DOHH2 (cell line): Measurements from ENCODE around the gene TMEM171.

Experiments
- H3F3A ChIP-seq: fragments of 200-600 bp; sonication (generic), shearing (Covaris generic); 2 replicates; pipeline ENCODE4 v1.6.0; 2016; ENCODE audit warnings: antibody characterized with exemption, mild to moderate bottlenecking; ENCODE audit not compliant: control insufficient read depth, insufficient read depth
- H3K27ac ChIP-seq: fragments of 200-600 bp; sonication (generic); 2 replicates; pipeline ENCODE4 v1.5.1; 2014; ENCODE audit warnings: low read depth, mild to moderate bottlenecking, low read length, moderate library complexity
- H3K27me3 ChIP-seq: fragments of 200-600 bp; sonication (generic); 2 replicates; pipeline ENCODE4 v1.6.1; 2014; ENCODE audit warnings: mild to moderate bottlenecking, low read length, mixed read lengths; ENCODE audit not compliant: control insufficient read depth
- H3K36me3 ChIP-seq: fragments of 200-600 bp; sonication (generic); 2 replicates; pipeline ENCODE4 v1.6.1; 2014; ENCODE audit warnings: mild to moderate bottlenecking, low read length, moderate library complexity, mixed read lengths; ENCODE audit not compliant: control insufficient read depth
- H3K4me1 ChIP-seq: fragments of 200-600 bp; sonication (generic); 2 replicates; pipeline ENCODE4 v1.6.1; 2014; ENCODE audit warnings: mild to moderate bottlenecking, low read length, mixed read lengths; ENCODE audit not compliant: control insufficient read depth
- H3K4me2 ChIP-seq: fragments of 200-600 bp; sonication (generic); 2 replicates; pipeline ENCODE4 v1.6.0; 2014; ENCODE audit warnings: mild to moderate bottlenecking, low read length, moderate library complexity
- H3K4me3 ChIP-seq: fragments of 200-600 bp; sonication (generic); 2 replicates; pipeline ENCODE4 v1.5.1; 2014; ENCODE audit warnings: mild to moderate bottlenecking, low read length, mixed read lengths
- H3K79me2 ChIP-seq: fragments of 200-600 bp; sonication (generic); 2 replicates; pipeline ENCODE4 v1.6.1; 2014; ENCODE audit warnings: mild to moderate bottlenecking, low read length, mixed read lengths; ENCODE audit not compliant: control insufficient read depth
- H3K9me2 ChIP-seq: fragments of 200-600 bp; sonication (generic); replicated peaks from 2 replicates; pipeline ENCODE4 v1.6.1; 2014; ENCODE audit warnings: mild to moderate bottlenecking, low read length, mixed read lengths; ENCODE audit not compliant: control insufficient read depth
- H3K9me3 ChIP-seq: fragments of 200-600 bp; sonication (generic); 2 replicates; pipeline ENCODE4 v1.6.1; 2014; ENCODE audit warnings: antibody characterized with exemption, low read length, mixed read lengths; ENCODE audit not compliant: control insufficient read depth, insufficient read depth
- H4K20me1 ChIP-seq: fragments of 200-600 bp; sonication (generic); 2 replicates; pipeline ENCODE4 v1.6.0; 2014; ENCODE audit warnings: low read depth, mild to moderate bottlenecking, antibody characterized with exemption, low read length, moderate library complexity; ENCODE audit not compliant: control insufficient read depth, insufficient read depth
- EZH2phosphoT487 ChIP-seq: fragments of 200-600 bp; sonication (generic); IDR thresholded peaks from 2 replicates; pipeline ENCODE4 v1.6.1; 2017; ENCODE audit warnings: borderline replicate concordance, mild to moderate bottlenecking, antibody characterized with exemption, low read length, moderate library complexity, mixed read lengths
- TF ChIP-seq, protein P1 (sequence below): fragments of 200-600 bp; sonication (generic); IDR thresholded peaks from one replicate; pipeline ENCODE4 v1.5.1; 2014; ENCODE audit warnings: antibody characterized with exemption, mild to moderate bottlenecking, low read depth, low read length; ENCODE audit not compliant: poor library complexity, severe bottlenecking

Gene TMEM171

DNA sequence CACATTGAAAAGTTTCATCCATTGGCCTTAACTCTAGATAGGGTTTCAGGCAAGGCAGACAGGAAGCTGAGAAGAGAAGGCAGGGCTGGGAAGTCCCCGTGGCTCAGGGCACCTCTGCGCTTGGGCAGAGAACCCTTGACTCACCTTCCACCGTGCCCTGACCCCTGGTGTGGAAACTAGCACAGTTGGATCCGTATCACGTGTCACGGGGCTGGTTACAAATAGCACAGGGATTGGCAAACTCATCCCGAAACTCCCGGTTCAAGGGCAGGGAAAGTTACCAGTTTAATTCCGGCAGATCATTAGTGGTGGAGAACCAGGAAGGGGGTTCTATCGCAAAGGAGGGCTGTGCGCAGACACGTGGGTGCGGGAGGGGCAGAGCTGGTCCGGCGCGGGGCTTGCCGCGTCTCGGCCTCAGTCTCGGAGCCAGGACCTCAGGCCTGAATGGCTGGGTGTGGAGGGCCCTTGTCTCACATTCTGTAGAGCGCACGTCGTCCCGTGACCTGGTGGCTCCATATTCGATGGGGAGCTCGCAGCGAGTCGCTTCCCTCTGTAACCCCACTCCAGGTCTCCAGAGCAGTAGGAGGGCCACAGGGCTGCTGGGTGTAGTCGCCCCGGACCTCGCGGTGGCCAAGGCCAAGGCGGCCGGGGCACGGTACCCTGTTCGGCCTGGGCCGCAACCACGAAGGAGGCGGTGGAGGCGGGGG lies 771 bp upstream of the TMEM171 start:
- peaks cover 20% of the 10 kb centered on the region for H3K4me1 ChIP-seq
- no peaks in the 10 kb centered on the region for H3F3A ChIP-seq
- H3K27ac ChIP-seq, result no peak overlapping the region

DNA sequence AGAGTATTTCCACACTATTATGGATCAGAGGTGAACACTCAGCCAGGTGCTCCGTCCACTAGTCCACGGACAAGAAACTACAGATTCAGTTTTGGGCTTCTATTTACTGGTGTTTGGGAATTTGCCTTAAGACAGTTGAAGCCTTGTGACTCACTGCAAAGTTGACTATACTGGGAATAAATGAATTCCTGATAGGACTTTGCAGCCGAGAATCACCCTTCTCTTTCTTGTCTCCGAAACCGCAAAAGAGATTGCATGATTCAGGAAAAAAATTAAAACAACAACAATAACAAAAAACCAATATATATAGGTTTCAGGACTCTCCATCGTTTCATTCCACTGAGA lies 716 bp downstream of the TMEM171 start:
- TF ChIP-seq, protein P1, sequence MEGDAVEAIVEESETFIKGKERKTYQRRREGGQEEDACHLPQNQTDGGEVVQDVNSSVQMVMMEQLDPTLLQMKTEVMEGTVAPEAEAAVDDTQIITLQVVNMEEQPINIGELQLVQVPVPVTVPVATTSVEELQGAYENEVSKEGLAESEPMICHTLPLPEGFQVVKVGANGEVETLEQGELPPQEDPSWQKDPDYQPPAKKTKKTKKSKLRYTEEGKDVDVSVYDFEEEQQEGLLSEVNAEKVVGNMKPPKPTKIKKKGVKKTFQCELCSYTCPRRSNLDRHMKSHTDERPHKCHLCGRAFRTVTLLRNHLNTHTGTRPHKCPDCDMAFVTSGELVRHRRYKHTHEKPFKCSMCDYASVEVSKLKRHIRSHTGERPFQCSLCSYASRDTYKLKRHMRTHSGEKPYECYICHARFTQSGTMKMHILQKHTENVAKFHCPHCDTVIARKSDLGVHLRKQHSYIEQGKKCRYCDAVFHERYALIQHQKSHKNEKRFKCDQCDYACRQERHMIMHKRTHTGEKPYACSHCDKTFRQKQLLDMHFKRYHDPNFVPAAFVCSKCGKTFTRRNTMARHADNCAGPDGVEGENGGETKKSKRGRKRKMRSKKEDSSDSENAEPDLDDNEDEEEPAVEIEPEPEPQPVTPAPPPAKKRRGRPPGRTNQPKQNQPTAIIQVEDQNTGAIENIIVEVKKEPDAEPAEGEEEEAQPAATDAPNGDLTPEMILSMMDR, result no peak
- TF ChIP-seq EZH2phosphoT487, result no peak
- peak overlapping the region; percentile 40 for H3K4me2 ChIP-seq

More for the DNA sequence above, 771 bp upstream of the TMEM171 start:
- Histone ChIP-seq H3K4me3 (peak overlapping the region; percentile 53), H3K9me2 (no peaks in the 10 kb centered on the region), H4K20me1 (no peaks in the 10 kb centered on the region), H3K4me2 (peak overlapping the region; percentile 36), H3K27me3 (peaks cover 9% of the 10 kb centered on the region; the same call in 1 of the 2 replicates), H3K9me3 (no peaks in the 10 kb centered on the region), H3K79me2 (no peaks in the 10 kb centered on the region), H3K36me3 (no peaks in the 10 kb centered on the region)
- TF ChIP-seq, protein P1, result no peak
- no peak for TF ChIP-seq EZH2phosphoT487

DNA sequence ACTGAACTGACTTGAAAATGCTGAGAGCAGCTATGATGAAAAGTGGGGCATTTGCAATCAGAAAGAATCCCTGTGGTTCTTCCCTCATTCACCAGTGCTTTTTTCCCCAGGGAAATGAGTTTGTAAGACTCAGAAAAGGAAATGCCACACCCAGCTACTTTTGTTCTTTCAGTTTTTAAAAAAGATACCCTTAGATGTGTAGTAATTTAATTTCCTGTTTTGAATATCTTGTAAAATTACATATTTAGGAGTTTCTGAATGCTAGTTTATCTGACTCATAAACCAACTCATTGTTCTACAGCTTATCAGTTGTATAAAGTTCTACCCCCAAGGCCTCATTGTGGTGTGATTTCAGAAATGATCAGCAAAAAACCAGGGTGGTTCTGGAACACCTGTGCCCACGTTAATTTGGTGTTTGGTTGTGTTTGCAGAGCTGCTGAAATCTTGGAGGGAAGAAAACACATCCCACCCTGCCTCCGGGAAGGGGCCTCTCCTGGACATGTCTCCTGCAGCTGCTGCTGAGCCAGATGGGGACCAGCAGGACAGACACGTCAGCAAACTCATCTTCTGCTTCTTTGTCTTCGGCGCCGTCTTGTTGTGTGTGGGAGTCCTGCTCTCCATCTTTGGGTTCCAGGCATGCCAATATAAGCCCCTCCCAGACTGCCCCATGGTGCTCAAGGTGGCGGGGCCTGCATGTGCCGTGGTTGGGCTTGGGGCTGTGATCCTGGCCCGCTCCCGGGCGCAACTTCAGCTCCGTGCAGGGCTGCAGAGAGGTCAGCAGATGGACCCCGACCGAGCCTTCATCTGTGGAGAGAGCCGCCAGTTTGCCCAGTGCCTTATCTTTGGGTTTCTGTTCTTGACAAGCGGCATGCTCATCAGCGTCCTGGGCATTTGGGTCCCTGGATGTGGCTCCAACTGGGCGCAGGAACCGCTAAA lies 2.8 kb downstream of the TMEM171 start:
- no peaks in the 10 kb centered on the region for H4K20me1 ChIP-seq
- no peaks in the 10 kb centered on the region for H3K36me3 ChIP-seq
- peak overlapping the region; percentile 24 for H3K4me2 ChIP-seq
- no peak overlapping the region for H3K27ac ChIP-seq
- H3K79me2 ChIP-seq, result no peaks in the 10 kb centered on the region
- H3K9me2 ChIP-seq, result no peaks in the 10 kb centered on the region
- 0 out of 2 replicates have a peak, but pooled peaks cover 4% of the 10 kb centered on the region for H3K27me3 ChIP-seq
- no peaks in the 10 kb centered on the region for H3K9me3 ChIP-seq
- no peak overlapping the region for H3K4me3 ChIP-seq
- TF ChIP-seq, protein P1, result no peak
- no peak for TF ChIP-seq EZH2phosphoT487
- H3K4me1 ChIP-seq, result peaks cover 37% of the 10 kb centered on the region
- no peaks in the 10 kb centered on the region for H3F3A ChIP-seq

More for the DNA sequence above, 716 bp downstream of the TMEM171 start:
- H3K4me1 ChIP-seq, result peaks cover 27% of the 10 kb centered on the region
- H3K9me2 ChIP-seq, result no peaks in the 10 kb centered on the region
- no peaks in the 10 kb centered on the region for H3K9me3 ChIP-seq
- H3K27me3 ChIP-seq, result 0 out of 2 replicates have a peak, but pooled peaks cover 4% of the 10 kb centered on the region
- no peaks in the 10 kb centered on the region for H3F3A ChIP-seq
- no peaks in the 10 kb centered on the region for H3K79me2 ChIP-seq
- H3K36me3 ChIP-seq, result no peaks in the 10 kb centered on the region
- no peak overlapping the region for H3K27ac ChIP-seq
- H3K4me3 ChIP-seq, result peak overlapping the region; percentile 53
- H4K20me1 ChIP-seq, result no peaks in the 10 kb centered on the region
